ENCODE data around the gene PTPRS. TPM values are rescaled to one million over a fixed set of nuclear protein-coding genes. Genes with fewer than 3 reads are reported as not detected.

PTPRS gene
- total and polyA plus RNA-seq, 2 of the 8 experiments (the other 6 are each of a cell fraction or from before 2014, with no cell fraction given): 96.8 to 223 TPM

DNA sequence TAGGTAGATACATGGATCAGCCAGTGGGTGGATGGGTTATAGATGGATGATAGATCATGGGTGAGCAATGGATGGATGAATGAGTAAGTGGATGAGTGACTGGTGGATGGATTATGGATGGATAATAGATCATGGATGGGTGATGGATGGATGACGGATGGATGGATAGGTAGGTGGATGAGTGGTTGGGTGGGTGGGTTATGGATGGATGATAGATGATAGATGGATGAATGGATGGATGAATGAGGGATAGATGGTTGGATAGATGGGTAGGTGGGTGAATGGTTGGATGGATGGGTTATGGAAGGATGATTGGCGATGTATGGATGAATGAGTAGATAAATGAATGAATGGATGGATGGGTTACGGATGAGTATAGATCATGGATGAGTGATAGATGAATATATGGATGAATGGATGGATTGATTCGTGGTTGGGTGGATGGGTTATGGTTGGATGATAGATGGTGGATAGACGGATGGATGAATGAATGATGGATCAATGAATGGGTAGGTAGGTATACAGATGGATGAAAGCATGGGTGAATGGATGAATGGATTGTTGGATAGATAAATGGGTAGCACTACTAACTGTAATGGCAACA lies 27.0 kb upstream of the PTPRS start:
- Histone ChIP-seq H4K91ac (replicated peaks; ENCODE audit: insufficient read length, low read length) (no peak overlapping the region), H3K27ac (ENCODE audit: low read depth, low read length) (no peak overlapping the region), H2BK15ac (ENCODE audit: low read length) (no peak overlapping the region), H2BK20ac (ENCODE audit: low read length) (no peak overlapping the region), H2AFZ (ENCODE audit: low read length) (no peak overlapping the region), H2BK5ac (ENCODE audit: low read depth, low read length) (no peak overlapping the region), H3K36me3 (ENCODE audit: control insufficient read depth in 2 of 4, insufficient read depth in 4 of 4, low read length in 3 of 4) (no peaks in the 10 kb centered on the region), H3K18ac (ENCODE audit: extremely low read depth, low read length) (no peak overlapping the region), H3K14ac (ENCODE audit: insufficient read length) (no peak overlapping the region), H3K23me2 (ENCODE audit: low read depth, low read length) (peaks cover 12% of the 10 kb centered on the region), H3K4ac (replicated peaks; ENCODE audit: insufficient read length, low read depth, low read length) (no peak overlapping the region), H2AK5ac (ENCODE audit: low read depth, low read length) (no peak overlapping the region), H3K79me2 (ENCODE audit: control insufficient read depth in 1 of 2, insufficient read depth in 2 of 2, low read length in 2 of 2) (peaks cover 0 to 3% of the 10 kb centered on the region in 2 experiments; a peak in 1 of 4 replicates), H3K4me2 (ENCODE audit: insufficient read depth in 1 of 2, low read depth in 2 of 2, low read length in 2 of 2) (no peak overlapping the region), H3K9me3 (ENCODE audit: insufficient read depth in 2 of 2, low read depth in 1 of 2, low read length in 1 of 2) (no peaks in the 10 kb centered on the region), H4K5ac (ENCODE audit: insufficient read length, low read depth, low read length) (no peak overlapping the region), H3K4me1 (replicated peaks in 1 of 4; ENCODE audit: control insufficient read depth in 3 of 4, insufficient read depth in 4 of 4, low read length in 3 of 4) (peaks cover 0 to 4% (median 3%) of the 10 kb centered on the region in 4 experiments; a peak in 5 of 7 replicates), H3K56ac (replicated peaks; ENCODE audit: insufficient read length, low read depth, low read length) (peak overlapping the region; percentile 98), H3K9ac (replicated peaks in 1 of 4; ENCODE audit: extremely low read depth in 1 of 4, low read depth in 3 of 4, low read length in 3 of 4) (no peak overlapping the region), H3K4me3 (ENCODE audit: extremely low read depth in 1 of 4, insufficient read depth in 2 of 4, low read depth in 3 of 4, low read length in 4 of 4) (no peak overlapping the region), H2BK12ac (ENCODE audit: low read depth, low read length) (no peak overlapping the region), H3K79me1 (ENCODE audit: low read depth, low read length) (no peaks in the 10 kb centered on the region), H3K27me3 (replicated peaks in 1 of 4; ENCODE audit: control insufficient read depth in 3 of 4, extremely low read depth in 1 of 4, insufficient read depth in 3 of 4, low read length in 3 of 4) (peaks cover 0 to 6% (median 0%) of the 10 kb centered on the region in 4 experiments; a peak in 2 of 7 replicates), H4K8ac (ENCODE audit: extremely low read depth, insufficient read depth, low read length) (no peak overlapping the region), H4K20me1 (replicated peaks in 1 of 2; ENCODE audit: control insufficient read depth in 1 of 2, insufficient read depth in 2 of 2, low read length in 2 of 2) (peaks cover 0 to 9% of the 10 kb centered on the region in 2 experiments), H3K23ac (ENCODE audit: insufficient read length) (no peak overlapping the region), H2BK120ac (replicated peaks; ENCODE audit: low read depth, low read length) (no peak overlapping the region)
- CTCF ChIA-PET (ENCODE audit: partially characterized antibody): interaction anchor here (1.4 kb wide), 2 partner anchors 11 to 20 kb away, joined by 4 to 5 read pairs; no protein-coding TSS in a partner anchor
- WGBS, 2 experiments (ENCODE audit: extremely low coverage in 1 of 2, insufficient coverage in 1 of 2, insufficient read length in 1 of 2, insufficient replicate concordance in 2 of 2, low coverage in 1 of 2, low lambda C conversion rate in 2 of 2, missing lambda C conversion rate in 1 of 2): 83 to 100% methylated on average over 5 of the region's 5 CpGs
- FAIRE-seq (no peak), DNase-seq (ENCODE audit: low read depth in 1 of 2, low spot score in 2 of 2) (no peak)
- POLR2A ChIA-PET (ENCODE audit: partially characterized antibody): no interaction called here
- TF ChIP-seq RFX5 (IDR thresholded peaks at IDR 0.05; ENCODE audit: borderline replicate concordance, low read depth, low read length) (no peak), EZH2 (IDR thresholded peaks at IDR 0.05; ENCODE audit: low read depth, low read length, severe bottlenecking) (no peak), HDAC6 (IDR thresholded peaks at IDR 0.05; ENCODE audit: low read depth, low read length) (no peak), RAD21 (IDR thresholded peaks at IDR 0.05 in 1 of 2, conservative IDR thresholded peaks at IDR 0.05 in 1 of 2; ENCODE audit: low read depth in 2 of 2, low read length in 2 of 2) (no peak), SP1 (IDR thresholded peaks at IDR 0.05; ENCODE audit: low read depth, low read length) (no peak), CREB1 (IDR thresholded peaks at IDR 0.05) (no peak), SUZ12 (IDR thresholded peaks at IDR 0.05; ENCODE audit: low read length) (no peak), POU5F1 (IDR thresholded peaks at IDR 0.05; ENCODE audit: low read depth, low read length) (no peak), CEBPB (IDR thresholded peaks at IDR 0.05; ENCODE audit: low read depth, low read length) (no peak)
- TF ChIP-seq, protein P1, sequence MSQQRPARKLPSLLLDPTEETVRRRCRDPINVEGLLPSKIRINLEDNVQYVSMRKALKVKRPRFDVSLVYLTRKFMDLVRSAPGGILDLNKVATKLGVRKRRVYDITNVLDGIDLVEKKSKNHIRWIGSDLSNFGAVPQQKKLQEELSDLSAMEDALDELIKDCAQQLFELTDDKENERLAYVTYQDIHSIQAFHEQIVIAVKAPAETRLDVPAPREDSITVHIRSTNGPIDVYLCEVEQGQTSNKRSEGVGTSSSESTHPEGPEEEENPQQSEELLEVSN (IDR thresholded peaks at IDR 0.05): no peak
- TF ChIP-seq, protein P2, sequence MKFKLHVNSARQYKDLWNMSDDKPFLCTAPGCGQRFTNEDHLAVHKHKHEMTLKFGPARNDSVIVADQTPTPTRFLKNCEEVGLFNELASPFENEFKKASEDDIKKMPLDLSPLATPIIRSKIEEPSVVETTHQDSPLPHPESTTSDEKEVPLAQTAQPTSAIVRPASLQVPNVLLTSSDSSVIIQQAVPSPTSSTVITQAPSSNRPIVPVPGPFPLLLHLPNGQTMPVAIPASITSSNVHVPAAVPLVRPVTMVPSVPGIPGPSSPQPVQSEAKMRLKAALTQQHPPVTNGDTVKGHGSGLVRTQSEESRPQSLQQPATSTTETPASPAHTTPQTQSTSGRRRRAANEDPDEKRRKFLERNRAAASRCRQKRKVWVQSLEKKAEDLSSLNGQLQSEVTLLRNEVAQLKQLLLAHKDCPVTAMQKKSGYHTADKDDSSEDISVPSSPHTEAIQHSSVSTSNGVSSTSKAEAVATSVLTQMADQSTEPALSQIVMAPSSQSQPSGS (IDR thresholded peaks at IDR 0.05; ENCODE audit: low read length): no peak

Measured in H1 (cell line).